PFSK-1 (cell line): ENCODE results near the gene SP1.

Source experiments
- FOXP2 ChIP-seq: optimal IDR thresholded peaks from 2 replicates; pipeline ENCODE3; 2011; ENCODE audit warnings: borderline replicate concordance, control low read depth, inconsistent platforms; ENCODE audit not compliant: insufficient read depth; ENCODE audit errors: extremely low read length, extremely low read depth
- POLR2AphosphoS5 ChIP-seq: IDR thresholded peaks from 2 replicates; pipeline ENCODE4 v1.6.1; 2012; ENCODE audit warnings: low read depth, mild to moderate bottlenecking, control low read depth, low read length, moderate library complexity
- REST ChIP-seq, 2 experiments: IDR thresholded peaks; 2 replicates each; pipeline versions ENCODE4 v1.6.1 to v1.8.0; 2011 to 2012; ENCODE audit warnings: low read depth in 2 of 2, low read length in 2 of 2, control low read depth in 1 of 2, inconsistent platforms in 1 of 2, mild to moderate bottlenecking in 1 of 2, moderate library complexity in 1 of 2; ENCODE audit not compliant: insufficient read depth in 1 of 2
- SIN3A ChIP-seq: IDR thresholded peaks from 2 replicates; pipeline ENCODE4 v1.6.1; 2012; ENCODE audit warnings: mild to moderate bottlenecking, low read length, moderate library complexity, borderline replicate concordance; ENCODE audit not compliant: insufficient read depth
- TAF1 ChIP-seq: IDR thresholded peaks from 2 replicates; pipeline ENCODE4 v1.6.1; 2012; ENCODE audit warnings: low read length, control low read depth, borderline replicate concordance; ENCODE audit not compliant: insufficient read depth

SP1 gene

GRCh38 chr12:53334822-53335221 is 45.2 kb upstream of the SP1 start:
- TF ChIP-seq TAF1 = no peak
- no peak for TF ChIP-seq REST (IDR thresholded peaks at IDR 0.05; ENCODE audit: insufficient read depth in 1 of 2, low read depth in 2 of 2, low read length in 2 of 2)
- TF ChIP-seq FOXP2 = no peak
- no peak for TF ChIP-seq POLR2AphosphoS5
- no peak for TF ChIP-seq SIN3A

GRCh38 chr12:53336181-53336681 is 43.7 kb upstream of the SP1 start, which contains the start of gene SP7:
Gene SP7, minus strand, starts transcription at chr12:53336354. Its CDS starts 708 bp downstream, at chr12:53335646.
- no peak for TF ChIP-seq TAF1
- TF ChIP-seq REST (IDR thresholded peaks at IDR 0.05; ENCODE audit: insufficient read depth in 1 of 2, low read depth in 2 of 2, low read length in 2 of 2) = no peak
- no peak for TF ChIP-seq SIN3A
- TF ChIP-seq POLR2AphosphoS5 = no peak

- TF ChIP-seq REST (IDR thresholded peaks at IDR 0.05; ENCODE audit: insufficient read depth in 1 of 2, low read depth in 2 of 2, low read length in 2 of 2) = no peak
- no peak for TF ChIP-seq POLR2AphosphoS5
- TF ChIP-seq FOXP2 = no peak
- TF ChIP-seq SIN3A = no peak
- no peak for TF ChIP-seq TAF1
These were observed 42.0 kb upstream of the SP1 start for GRCh38 chr12:53338017-53338416.

- TF ChIP-seq POLR2AphosphoS5 = no peak
- no peak for TF ChIP-seq SIN3A
- no peak for TF ChIP-seq FOXP2
- TF ChIP-seq TAF1 = no peak
- TF ChIP-seq REST (IDR thresholded peaks at IDR 0.05; ENCODE audit: insufficient read depth in 1 of 2, low read depth in 2 of 2, low read length in 2 of 2) = no peak
These were observed 41.1 kb upstream of the SP1 start for GRCh38 chr12:53338916-53339315.

- TF ChIP-seq FOXP2 = no peak
- no peak for TF ChIP-seq SIN3A
- TF ChIP-seq TAF1 = no peak
- TF ChIP-seq POLR2AphosphoS5 = no peak
- TF ChIP-seq REST (IDR thresholded peaks at IDR 0.05; ENCODE audit: insufficient read depth in 1 of 2, low read depth in 2 of 2, low read length in 2 of 2) = no peak
These were observed 39.6 kb upstream of the SP1 start for GRCh38 chr12:53340398-53340797.
